GM23248 (cell line): ENCODE results near the gene HSD3B7. TPM values are rescaled to one million over a fixed set of nuclear protein-coding genes. Genes with fewer than 3 reads are reported as not detected.

Experiments used
- DNase-seq: peaks from one replicate; pipeline ENCODE4 v3.0.0-alpha.2; 2015
- H2AFZ ChIP-seq: fragments of 200-600 bp; sonication (generic); 2 replicates; pipeline ENCODE4 v1.6.1; 2016; ENCODE audit warnings: antibody characterized with exemption
- H3F3A ChIP-seq: fragments of 200-600 bp; sonication (generic); 2 replicates; pipeline ENCODE4 v1.6.1; 2016; ENCODE audit warnings: mild to moderate bottlenecking, antibody characterized with exemption, mixed run types; ENCODE audit not compliant: insufficient read depth
- H3K27ac ChIP-seq: fragments of 200-600 bp; sonication (generic); 2 replicates; pipeline ENCODE4 v1.5.1; 2016; ENCODE audit warnings: mild to moderate bottlenecking
- H3K27me3 ChIP-seq: fragments of 200-600 bp; sonication (generic); replicated peaks from 2 replicates; pipeline ENCODE4 v1.6.1; 2016; ENCODE audit warnings: mild to moderate bottlenecking; ENCODE audit not compliant: insufficient read depth
- H3K36me3 ChIP-seq: fragments of 200-600 bp; sonication (generic); 2 replicates; pipeline ENCODE4 v1.6.1; 2016; ENCODE audit warnings: low read depth, mild to moderate bottlenecking
- H3K4me1 ChIP-seq: fragments of 200-600 bp; sonication (generic); 2 replicates; pipeline ENCODE4 v1.6.1; 2016; ENCODE audit warnings: mild to moderate bottlenecking; ENCODE audit not compliant: insufficient read depth
- H3K4me2 ChIP-seq: fragments of 200-600 bp; sonication (generic); one replicate; pipeline ENCODE4 v1.6.1; 2016; ENCODE audit warnings: mild to moderate bottlenecking; ENCODE audit not compliant: unreplicated experiment
- H3K4me3 ChIP-seq: fragments of 200-600 bp; sonication (generic); 2 replicates; pipeline ENCODE4 v1.5.1; 2016; ENCODE audit warnings: mild to moderate bottlenecking
- H3K79me2 ChIP-seq: fragments of 200-600 bp; sonication (generic); 2 replicates; pipeline ENCODE4 v1.6.1; 2016; ENCODE audit warnings: mild to moderate bottlenecking; ENCODE audit not compliant: insufficient read depth
- H3K9ac ChIP-seq: fragments of 200-600 bp; sonication (generic); 2 replicates; pipeline ENCODE4 v1.6.1; 2016; ENCODE audit warnings: mild to moderate bottlenecking
- H3K9me2 ChIP-seq: fragments of 200-600 bp; sonication (generic); 2 replicates; pipeline ENCODE4 v1.6.1; 2016; ENCODE audit warnings: mixed run types, mild to moderate bottlenecking, moderate library complexity; ENCODE audit not compliant: insufficient read depth
- H3K9me3 ChIP-seq: fragments of 200-600 bp; sonication (generic); one replicate; pipeline ENCODE4 v1.6.1; 2017; ENCODE audit warnings: low read depth
- H4K20me1 ChIP-seq: fragments of 200-600 bp; sonication (generic); 2 replicates; pipeline ENCODE4 v1.6.0; 2016; ENCODE audit not compliant: insufficient read depth
- EZH2 ChIP-seq: fragments of 200-600 bp; sonication (generic); IDR thresholded peaks from 2 replicates; pipeline ENCODE4 v1.6.1; 2018; ENCODE audit warnings: antibody characterized with exemption, mild to moderate bottlenecking; ENCODE audit not compliant: insufficient read depth, poor library complexity, severe bottlenecking
- EZH2phosphoT487 ChIP-seq: fragments of 200-600 bp; sonication (generic); IDR thresholded peaks from 2 replicates; pipeline ENCODE4 v1.6.1; 2018; ENCODE audit warnings: antibody characterized with exemption, moderate library complexity, mild to moderate bottlenecking, low read depth; ENCODE audit not compliant: insufficient read depth
- WGBS, 2 experiments: methylation state at CpG; one replicate each; pipeline ENCODE4 v1.1.6; 2015 to 2017; ENCODE audit warnings: low lambda C conversion rate in 2 of 2, low coverage in 1 of 2; ENCODE audit errors: missing lambda C conversion rate in 2 of 2; 5-methylcytosine and 5-hydroxymethylcytosine counted together
- in situ Hi-C: fragments of 300-500 bp; cut with MboI; formaldehyde crosslinking; loops from 2 replicates; pipeline ENCODE4 v1.15.0; 2020
- polyA plus RNA-seq: library from polyadenylated mRNA; unstranded; fragments of >200 nt; fragmentation: Nextera tagmentation; extraction: Ambion mirVana; gene quantifications from 2 replicates; pipeline ENCODE4 v1.2.1, GENCODE V29; 2016
- total RNA-seq: library from RNA; depleted of rRNA; stranded (reverse); fragments of >200 nt; shearing (Covaris generic); gene quantifications from 2 replicates; pipeline ENCODE4 v1.2.3, GENCODE V29; 2014

HSD3B7 gene
- total and polyA plus RNA-seq, 2 experiments from 2014 or later = 40.2 to 69.7 TPM

- H4K20me1 ChIP-seq = no peaks in the 10 kb centered on the region
- TF ChIP-seq EZH2phosphoT487 (no peak), EZH2 (no peak)
- peak overlapping the region; percentile 100; the same call in 1 of the 2 replicates for H3K27ac ChIP-seq
- no peaks in the 10 kb centered on the region for H3K9me2 ChIP-seq
- H3K4me3 ChIP-seq = peak overlapping the region; percentile 98
- H3K36me3 ChIP-seq = peaks cover 28% of the 10 kb centered on the region; the same call in 1 of the 2 replicates
- no peaks in the 10 kb centered on the region for H3K27me3 ChIP-seq
- H3K4me2 ChIP-seq = peak overlapping the region; percentile 88
- in situ Hi-C loops = loop anchor here (25.0 kb wide), 2 partner anchors 754 to 929 kb away; a partner anchor contains a TSS
- H3K4me1 ChIP-seq = peaks cover 7% of the 10 kb centered on the region
- H3K9ac ChIP-seq = peak overlapping the region; percentile 99
- peaks cover 47% of the 10 kb centered on the region for H3K79me2 ChIP-seq
- H3K9me3 ChIP-seq = no peaks in the 10 kb centered on the region
- peak; percentile 82 for DNase-seq
- H2AFZ ChIP-seq = no peak overlapping the region
- WGBS, 2 experiments = 8 to 18% methylated on average over 21 to 49 of the region's 55 CpGs
- H3F3A ChIP-seq = peaks cover 13% of the 10 kb centered on the region
Measured at GRCh38 chr16:30958175-30959079, 26.6 kb upstream of the HSD3B7 start.

GRCh38 chr16:30961384-30961783 is 23.6 kb upstream of the HSD3B7 start:
- Histone ChIP-seq H3K79me2 (peaks cover 47% of the 10 kb centered on the region), H3K4me2 (no peak overlapping the region), H3K27ac (no peak overlapping the region), H3K27me3 (no peaks in the 10 kb centered on the region), H3F3A (peaks cover 5% of the 10 kb centered on the region), H3K4me1 (peaks cover 7% of the 10 kb centered on the region), H4K20me1 (no peaks in the 10 kb centered on the region), H2AFZ (no peak overlapping the region), H3K9ac (no peak overlapping the region), H3K36me3 (peaks cover 33% of the 10 kb centered on the region; the same call in 1 of the 2 replicates), H3K9me2 (no peaks in the 10 kb centered on the region), H3K9me3 (no peaks in the 10 kb centered on the region), H3K4me3 (no peak overlapping the region)
- TF ChIP-seq EZH2 (no peak), EZH2phosphoT487 (no peak)
- WGBS, 2 experiments = 92 to 97% methylated on average over 11 of the region's 11 CpGs
- DNase-seq = no peak
- in situ Hi-C loops = loop anchor here (25.0 kb wide), 2 partner anchors 751 to 926 kb away; a partner anchor contains a TSS

GRCh38 chr16:30963925-30964511 is 21.0 kb upstream of the HSD3B7 start:
- H3K9ac ChIP-seq = no peak overlapping the region
- H3K9me3 ChIP-seq = no peaks in the 10 kb centered on the region
- peaks cover 33% of the 10 kb centered on the region; the same call in 1 of the 2 replicates for H3K36me3 ChIP-seq
- H3K4me3 ChIP-seq = no peak overlapping the region
- H3K79me2 ChIP-seq = peaks cover 40% of the 10 kb centered on the region
- no peak overlapping the region for H3K27ac ChIP-seq
- TF ChIP-seq EZH2 = no peak
- TF ChIP-seq EZH2phosphoT487 = no peak
- no peaks in the 10 kb centered on the region for H3F3A ChIP-seq
- DNase-seq = no peak
- H3K4me1 ChIP-seq = peaks cover 3% of the 10 kb centered on the region
- no peaks in the 10 kb centered on the region for H3K9me2 ChIP-seq
- 89 to 93% methylated on average over 18 of the region's 18 CpGs for WGBS, 2 experiments
- no peaks in the 10 kb centered on the region for H4K20me1 ChIP-seq
- no peak overlapping the region for H3K4me2 ChIP-seq
- H3K27me3 ChIP-seq = no peaks in the 10 kb centered on the region
- in situ Hi-C loops = loop anchor here (25.0 kb wide), 2 partner anchors 748 to 923 kb away; a partner anchor contains a TSS
- H2AFZ ChIP-seq = no peak overlapping the region

GRCh38 chr16:30964574-30965226 is 20.3 kb upstream of the HSD3B7 start:
- H3K27me3 ChIP-seq = no peaks in the 10 kb centered on the region
- H4K20me1 ChIP-seq = no peaks in the 10 kb centered on the region
- H3K36me3 ChIP-seq = peaks cover 33% of the 10 kb centered on the region; the same call in 1 of the 2 replicates
- H3K4me1 ChIP-seq = no peaks in the 10 kb centered on the region
- H3K9ac ChIP-seq = no peak overlapping the region
- H3K9me3 ChIP-seq = no peaks in the 10 kb centered on the region
- no peak for TF ChIP-seq EZH2phosphoT487
- in situ Hi-C loops = loop anchor here (25.0 kb wide), 2 partner anchors 748 to 923 kb away; a partner anchor contains a TSS
- H2AFZ ChIP-seq = no peak overlapping the region
- no peak overlapping the region for H3K27ac ChIP-seq
- H3K9me2 ChIP-seq = no peaks in the 10 kb centered on the region
- WGBS, 2 experiments = 95% methylated on average over 26 to 33 of the region's 33 CpGs
- H3K4me3 ChIP-seq = no peak overlapping the region
- no peak for DNase-seq
- peaks cover 33% of the 10 kb centered on the region for H3K79me2 ChIP-seq
- no peaks in the 10 kb centered on the region for H3F3A ChIP-seq
- no peak overlapping the region for H3K4me2 ChIP-seq
